Loucy (cell line): ENCODE measurements around the gene TMEM244.

Experiments used
- H2AFZ ChIP-seq: fragments of 200-600 bp; sonication (generic); 2 replicates; pipeline ENCODE4 v1.6.0; 2016; ENCODE audit warnings: antibody characterized with exemption, mild to moderate bottlenecking, low read length, moderate library complexity
- H3F3A ChIP-seq: fragments of 200-600 bp; 2 replicates; pipeline ENCODE4 v1.6.0; 2016; ENCODE audit warnings: antibody characterized with exemption, low read depth, mild to moderate bottlenecking
- H3K27me3 ChIP-seq: fragments of 200-600 bp; sonication (generic); 2 replicates; pipeline ENCODE4 v1.6.1; 2014; ENCODE audit warnings: low read length, mild to moderate bottlenecking; ENCODE audit not compliant: insufficient read depth, poor library complexity, severe bottlenecking
- H3K36me3 ChIP-seq: fragments of 200-600 bp; sonication (generic); 2 replicates; pipeline ENCODE4 v1.6.1; 2016; ENCODE audit warnings: low read length; ENCODE audit not compliant: insufficient read depth
- H3K4me1 ChIP-seq: fragments of 200-600 bp; sonication (generic); 2 replicates; pipeline ENCODE4 v1.5.1; 2014; ENCODE audit warnings: low read length, mild to moderate bottlenecking; ENCODE audit not compliant: insufficient read depth, poor library complexity, severe bottlenecking
- H3K4me2 ChIP-seq: fragments of 200-600 bp; sonication (generic); 2 replicates; pipeline ENCODE4 v1.6.0; 2014; ENCODE audit warnings: antibody characterized with exemption, low read length, low read depth, mild to moderate bottlenecking; ENCODE audit not compliant: poor library complexity, severe bottlenecking
- H3K4me3 ChIP-seq: fragments of 200-600 bp; sonication (generic); 2 replicates; pipeline ENCODE4 v1.5.1; 2014; ENCODE audit warnings: low read length, mild to moderate bottlenecking, mixed read lengths; ENCODE audit not compliant: poor library complexity, severe bottlenecking
- H3K79me2 ChIP-seq: fragments of 200-600 bp; sonication (generic); 2 replicates; pipeline ENCODE4 v1.6.1; 2014; ENCODE audit warnings: low read length; ENCODE audit not compliant: insufficient read depth
- H3K9ac ChIP-seq: fragments of 200-600 bp; sonication (generic); 2 replicates; pipeline ENCODE4 v1.6.0; 2014; ENCODE audit warnings: mild to moderate bottlenecking, low read depth, low read length, moderate library complexity; ENCODE audit not compliant: poor library complexity, severe bottlenecking
- H3K9me2 ChIP-seq: fragments of 200-600 bp; sonication (generic); replicated peaks from 2 replicates; pipeline ENCODE4 v1.6.1; 2016; ENCODE audit warnings: low read depth, low read length, mixed read lengths
- H3K9me3 ChIP-seq: fragments of 200-600 bp; sonication (generic); 2 replicates; pipeline ENCODE4 v1.6.1; 2014; ENCODE audit warnings: mild to moderate bottlenecking, antibody characterized with exemption, low read length, low read depth; ENCODE audit not compliant: insufficient read depth
- H4K20me1 ChIP-seq: fragments of 200-600 bp; sonication (generic); 2 replicates; pipeline ENCODE4 v1.6.0; 2014; ENCODE audit warnings: antibody characterized with exemption, low read length, mild to moderate bottlenecking; ENCODE audit not compliant: insufficient read depth, poor library complexity, severe bottlenecking
- CTCF ChIP-seq: fragments of 200-600 bp; sonication (generic); conservative IDR thresholded peaks from 2 replicates; pipeline ENCODE4 v1.5.1; 2014; ENCODE audit warnings: mild to moderate bottlenecking, antibody characterized with exemption, low read length
- EZH2phosphoT487 ChIP-seq: fragments of 200-600 bp; IDR thresholded peaks from 2 replicates; pipeline ENCODE4 v1.6.1; 2018; ENCODE audit warnings: antibody characterized with exemption, mild to moderate bottlenecking, moderate library complexity, borderline replicate concordance

The TMEM244 gene

GRCh38 chr6:129893640-129894039, 32.5 kb upstream of the TMEM244 start:
- Histone ChIP-seq H3K4me3 (no peak overlapping the region), H3K9ac (no peak overlapping the region), H3K36me3 (no peaks in the 10 kb centered on the region), H3K4me1 (no peaks in the 10 kb centered on the region), H3K9me2 (no peaks in the 10 kb centered on the region), H4K20me1 (no peaks in the 10 kb centered on the region), H2AFZ (no peak overlapping the region), H3K27me3 (no peaks in the 10 kb centered on the region), H3K4me2 (no peak overlapping the region), H3K79me2 (no peaks in the 10 kb centered on the region), H3K9me3 (no peaks in the 10 kb centered on the region), H3F3A (no peaks in the 10 kb centered on the region)
- TF ChIP-seq CTCF (peak; percentile 76), EZH2phosphoT487 (no peak)

- no peak for TF ChIP-seq EZH2phosphoT487
- no peak for TF ChIP-seq CTCF
- Histone ChIP-seq H4K20me1 (no peaks in the 10 kb centered on the region), H3K4me2 (no peak overlapping the region), H3K9me2 (no peaks in the 10 kb centered on the region), H3K79me2 (no peaks in the 10 kb centered on the region), H3F3A (no peaks in the 10 kb centered on the region), H3K36me3 (no peaks in the 10 kb centered on the region), H3K27me3 (no peaks in the 10 kb centered on the region), H3K4me3 (no peak overlapping the region), H3K9ac (no peak overlapping the region), H2AFZ (peak overlapping the region; percentile 34; the same call in 1 of the 2 replicates), H3K9me3 (no peaks in the 10 kb centered on the region), H3K4me1 (no peaks in the 10 kb centered on the region)
Observed at GRCh38 chr6:129890701-129891100, 29.6 kb upstream of the TMEM244 start.

DNA sequence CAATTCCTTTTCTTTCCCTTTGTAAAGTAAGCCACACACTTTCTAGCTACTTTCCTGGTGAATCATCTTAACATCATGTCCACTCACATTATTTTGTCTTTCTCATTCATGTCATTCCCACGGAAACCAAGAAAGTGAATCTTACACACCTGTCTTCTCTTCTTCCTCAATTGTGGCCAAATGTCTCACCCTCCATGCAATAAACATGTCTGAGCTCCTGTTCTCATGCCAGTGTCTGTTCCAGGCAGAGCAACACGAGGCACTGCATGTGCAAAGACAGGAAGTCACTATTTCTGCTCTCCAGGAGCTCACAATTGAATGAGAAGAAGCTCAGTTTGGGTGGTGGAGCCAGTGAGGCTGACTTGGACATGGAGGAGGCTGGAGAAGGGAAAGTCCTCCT, 29.0 kb upstream of the TMEM244 start:
- H3F3A ChIP-seq = no peaks in the 10 kb centered on the region
- H3K79me2 ChIP-seq = no peaks in the 10 kb centered on the region
- no peaks in the 10 kb centered on the region for H3K36me3 ChIP-seq
- no peaks in the 10 kb centered on the region for H3K4me1 ChIP-seq
- peak overlapping the region; percentile 34; the same call in 1 of the 2 replicates for H2AFZ ChIP-seq
- TF ChIP-seq EZH2phosphoT487 (no peak), CTCF (no peak)
- H3K9ac ChIP-seq = no peak overlapping the region
- H3K9me2 ChIP-seq = no peaks in the 10 kb centered on the region
- no peaks in the 10 kb centered on the region for H3K27me3 ChIP-seq
- H3K4me2 ChIP-seq = no peak overlapping the region
- no peak overlapping the region for H3K4me3 ChIP-seq
- H4K20me1 ChIP-seq = no peaks in the 10 kb centered on the region
- no peaks in the 10 kb centered on the region for H3K9me3 ChIP-seq
